ENCODE measurements around the gene ACR. TPM values are rescaled to one million over a fixed set of nuclear protein-coding genes. Genes with fewer than 3 reads are reported as not detected.

Gene ACR
- total and polyA plus RNA-seq, 2 of the 8 experiments (the other 6 are each of a cell fraction or from before 2014, with no cell fraction given), result 0.56 TPM; not detected in 1

GRCh38 chr22:50711446-50712340 lies 26.3 kb upstream of the ACR start (continued):
- no peak for TF ChIP-seq NANOG (IDR thresholded peaks at IDR 0.05; ENCODE audit: insufficient read depth, low read depth, low read length, poor library complexity, severe bottlenecking)
- TF ChIP-seq RXRA (IDR thresholded peaks at IDR 0.05; ENCODE audit: insufficient read depth, low read depth, low read length), result no peak
- TF ChIP-seq EZH2 (IDR thresholded peaks at IDR 0.05; ENCODE audit: low read depth, low read length, severe bottlenecking), result no peak
- TF ChIP-seq CTCF (IDR thresholded peaks at IDR 0.05; ENCODE audit: control extremely low read depth in 1 of 3, insufficient read depth in 1 of 3, low read depth in 1 of 3, low read length in 3 of 3), result no peak
- no peak for TF ChIP-seq BACH1 (IDR thresholded peaks at IDR 0.05; ENCODE audit: low read length)
- TF ChIP-seq SP4 (IDR thresholded peaks at IDR 0.05; ENCODE audit: low read length), result no peak
- no peak for TF ChIP-seq BCL11A (IDR thresholded peaks at IDR 0.05; ENCODE audit: low read depth in 2 of 2, low read length in 2 of 2)

Data from H1 (cell line).